OCI-LY7 (cell line): ENCODE results near the gene B3GALT5.

Source experiments
- EZH2phosphoT487 ChIP-seq: fragments of 200-600 bp; sonication (generic); IDR thresholded peaks from 2 replicates; pipeline ENCODE4 v1.6.1; 2018; ENCODE audit warnings: low read depth, borderline replicate concordance, mild to moderate bottlenecking, mixed run types, antibody characterized with exemption, low read length, moderate library complexity, mixed read lengths
- TF ChIP-seq, protein P1 (sequence below): fragments of 200-600 bp; sonication (generic); conservative IDR thresholded peaks from 2 replicates; pipeline ENCODE4 v1.5.1; 2014; ENCODE audit warnings: mild to moderate bottlenecking, antibody characterized with exemption, low read length, moderate library complexity, mixed read lengths

- TF ChIP-seq, protein P1, sequence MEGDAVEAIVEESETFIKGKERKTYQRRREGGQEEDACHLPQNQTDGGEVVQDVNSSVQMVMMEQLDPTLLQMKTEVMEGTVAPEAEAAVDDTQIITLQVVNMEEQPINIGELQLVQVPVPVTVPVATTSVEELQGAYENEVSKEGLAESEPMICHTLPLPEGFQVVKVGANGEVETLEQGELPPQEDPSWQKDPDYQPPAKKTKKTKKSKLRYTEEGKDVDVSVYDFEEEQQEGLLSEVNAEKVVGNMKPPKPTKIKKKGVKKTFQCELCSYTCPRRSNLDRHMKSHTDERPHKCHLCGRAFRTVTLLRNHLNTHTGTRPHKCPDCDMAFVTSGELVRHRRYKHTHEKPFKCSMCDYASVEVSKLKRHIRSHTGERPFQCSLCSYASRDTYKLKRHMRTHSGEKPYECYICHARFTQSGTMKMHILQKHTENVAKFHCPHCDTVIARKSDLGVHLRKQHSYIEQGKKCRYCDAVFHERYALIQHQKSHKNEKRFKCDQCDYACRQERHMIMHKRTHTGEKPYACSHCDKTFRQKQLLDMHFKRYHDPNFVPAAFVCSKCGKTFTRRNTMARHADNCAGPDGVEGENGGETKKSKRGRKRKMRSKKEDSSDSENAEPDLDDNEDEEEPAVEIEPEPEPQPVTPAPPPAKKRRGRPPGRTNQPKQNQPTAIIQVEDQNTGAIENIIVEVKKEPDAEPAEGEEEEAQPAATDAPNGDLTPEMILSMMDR = no peak
- TF ChIP-seq EZH2phosphoT487 = no peak
Measured at GRCh38 chr21:39613041-39613934, 548 bp downstream of the B3GALT5 start.
